ENCODE data around the gene AZIN2. TPM values are rescaled to one million over a fixed set of nuclear protein-coding genes. Genes with fewer than 3 reads are reported as not detected.

AZIN2 gene
- total and polyA plus RNA-seq, 10 donors = 1.4 to 8.3 (median 3.0) TPM

GRCh38 chr1:33047290-33047689 lies 33.7 kb upstream of the AZIN2 start:
- no peak for DNase-seq
- no peak overlapping the region for H3K4me3 ChIP-seq
- no peaks in the 10 kb centered on the region for H3K9me3 ChIP-seq
- no peaks in the 10 kb centered on the region for H3K36me3 ChIP-seq
- intact Hi-C loops (cut with DNase I; ENCODE audit: low total_unique reads) = no loop called here
- 86 to 97% (median 95%) methylated on average over 2 of the region's 2 CpGs for WGBS, 5 donors
- no peaks in the 10 kb centered on the region for H3K27me3 ChIP-seq (replicated peaks in 1 of 7)
- H3K27ac ChIP-seq = no peak overlapping the region
- TF ChIP-seq POLR2AphosphoS5 (IDR thresholded peaks at IDR 0.05) = no peak
- no peak for TF ChIP-seq POLR2A (IDR thresholded peaks at IDR 0.05)
- TF ChIP-seq CTCF (IDR thresholded peaks at IDR 0.05 in 8 of 11, conservative IDR thresholded peaks at IDR 0.05 in 3 of 11) = no peak
- H3K4me1 ChIP-seq = peaks cover 0 to 35% (median 5%) of the 10 kb centered on the region in 6 donors

GRCh38 chr1:33047839-33048305 lies 33.1 kb upstream of the AZIN2 start:
- no peak for DNase-seq
- Histone ChIP-seq H3K27me3 (replicated peaks in 1 of 7) (no peaks in the 10 kb centered on the region), H3K27ac (no peak overlapping the region), H3K36me3 (no peaks in the 10 kb centered on the region), H3K4me3 (no peak overlapping the region), H3K9me3 (no peaks in the 10 kb centered on the region), H3K4me1 (peaks cover 0 to 35% (median 5%) of the 10 kb centered on the region in 6 donors)
- intact Hi-C loops (cut with DNase I; ENCODE audit: low total_unique reads) = no loop called here
- TF ChIP-seq POLR2AphosphoS5 (IDR thresholded peaks at IDR 0.05) = no peak
- TF ChIP-seq CTCF (IDR thresholded peaks at IDR 0.05 in 8 of 11, conservative IDR thresholded peaks at IDR 0.05 in 3 of 11) = no peak
- 82 to 94% (median 87%) methylated on average over 2 of the region's 2 CpGs for WGBS, 5 donors

GRCh38 chr1:33048426-33048825 lies 32.5 kb upstream of the AZIN2 start:
- 83 to 87% (median 85%) methylated on average over 3 of the region's 3 CpGs for WGBS, 5 donors
- H3K27ac ChIP-seq = no peak overlapping the region
- no peak for DNase-seq
- H3K4me1 ChIP-seq = peaks cover 0 to 35% (median 5%) of the 10 kb centered on the region in 6 donors
- H3K9me3 ChIP-seq = no peaks in the 10 kb centered on the region
- no peak for TF ChIP-seq POLR2A (IDR thresholded peaks at IDR 0.05)
- TF ChIP-seq CTCF (IDR thresholded peaks at IDR 0.05 in 8 of 11, conservative IDR thresholded peaks at IDR 0.05 in 3 of 11) = no peak
- TF ChIP-seq POLR2AphosphoS5 (IDR thresholded peaks at IDR 0.05) = no peak
- H3K4me3 ChIP-seq = no peak overlapping the region
- no peaks in the 10 kb centered on the region for H3K36me3 ChIP-seq
- no peaks in the 10 kb centered on the region for H3K27me3 ChIP-seq (replicated peaks in 1 of 7)
- intact Hi-C loops (cut with DNase I; ENCODE audit: low total_unique reads) = no loop called here

- DNase-seq = no peak
- 23 to 61% (median 42%) methylated on average over 7 of the region's 7 CpGs for WGBS, 5 donors
- intact Hi-C loops (cut with DNase I; ENCODE audit: low total_unique reads) = no loop called here
- Histone ChIP-seq H3K4me3 (no peak overlapping the region), H3K27me3 (replicated peaks in 1 of 7) (no peaks in the 10 kb centered on the region), H3K9me3 (no peaks in the 10 kb centered on the region), H3K27ac (peak overlapping the region in 2 of 8 donors; percentile 63 to 71), H3K4me1 (peaks cover 0 to 35% (median 5%) of the 10 kb centered on the region in 6 donors), H3K36me3 (no peaks in the 10 kb centered on the region)
- no peak for TF ChIP-seq CTCF (IDR thresholded peaks at IDR 0.05 in 8 of 11, conservative IDR thresholded peaks at IDR 0.05 in 3 of 11)
- TF ChIP-seq POLR2A (IDR thresholded peaks at IDR 0.05) = no peak
- TF ChIP-seq POLR2AphosphoS5 (IDR thresholded peaks at IDR 0.05) = no peak
These were observed 31.6 kb upstream of the AZIN2 start for GRCh38 chr1:33049371-33049770.

Data from spleen (tissue), 11 donors.